ENCODE data around the gene RFC4.
"Not testable (repeated sequence)": the region's sequence is repeated elsewhere in the genome, so short reads cannot be mapped to it uniquely, and the experiment has no call there.

Gene RFC4

DNA sequence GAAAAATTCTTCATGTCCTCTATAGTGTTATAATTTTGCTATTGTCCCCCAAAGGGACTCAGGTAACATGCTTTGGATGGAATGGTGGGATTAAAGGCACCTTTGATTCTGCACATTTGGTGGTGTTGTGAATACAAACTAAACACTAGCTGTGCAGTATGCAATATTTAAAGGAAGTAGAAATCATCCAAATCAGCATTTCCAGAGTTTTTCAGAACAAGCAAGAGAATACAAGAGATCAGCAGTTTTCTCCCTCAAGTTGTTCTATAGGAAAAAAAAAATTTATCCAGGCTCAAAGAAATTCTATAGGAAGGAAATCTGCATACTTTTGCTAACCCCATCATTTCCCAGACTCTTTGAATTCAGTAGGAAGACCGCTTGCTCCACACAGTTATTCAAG is 26.0 kb upstream of the RFC4 start:
- peaks cover 9% of the 10 kb centered on the region for H3K4me1 Mint-ChIP-seq (ENCODE audit: low read depth)
- no peaks in the 10 kb centered on the region for H3K9me3 Mint-ChIP-seq
- no peak overlapping the region for H3K27ac Mint-ChIP-seq
- no peak overlapping the region for H3K4me3 Mint-ChIP-seq
- H3K27me3 Mint-ChIP-seq (ENCODE audit: low read depth) = peaks cover 67% of the 10 kb centered on the region
- DNase-seq (ENCODE audit: low spot score) = no peak
- no peaks in the 10 kb centered on the region for H3K36me3 Mint-ChIP-seq (ENCODE audit: low read depth)

DNA sequence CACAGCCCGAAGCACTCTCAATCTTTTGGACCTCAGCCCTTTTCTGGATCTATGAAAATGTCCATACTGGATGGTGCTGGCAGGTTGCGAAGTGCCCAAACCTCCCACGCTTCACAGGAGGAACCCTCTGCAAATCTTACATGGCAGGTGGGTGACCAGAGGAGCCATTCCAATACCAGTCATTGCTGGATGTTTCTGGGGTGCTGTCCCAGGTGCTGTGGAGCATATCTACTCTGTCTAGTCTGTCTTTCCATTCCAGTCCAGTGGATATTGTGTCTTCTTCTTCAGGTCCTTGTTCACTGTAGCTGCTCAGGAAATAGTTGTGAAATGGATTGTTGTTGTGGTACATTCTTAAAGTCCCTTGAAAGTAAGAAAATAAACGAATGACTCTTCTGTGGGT is 25.5 kb upstream of the RFC4 start:
- Mint-ChIP-seq H3K4me3 (no peak overlapping the region), H3K36me3 (ENCODE audit: low read depth) (no peaks in the 10 kb centered on the region), H3K27ac (no peak overlapping the region), H3K4me1 (ENCODE audit: low read depth) (peaks cover 9% of the 10 kb centered on the region), H3K27me3 (ENCODE audit: low read depth) (peaks cover 67% of the 10 kb centered on the region), H3K9me3 (no peaks in the 10 kb centered on the region)
- DNase-seq (ENCODE audit: low spot score) = no peak

DNA sequence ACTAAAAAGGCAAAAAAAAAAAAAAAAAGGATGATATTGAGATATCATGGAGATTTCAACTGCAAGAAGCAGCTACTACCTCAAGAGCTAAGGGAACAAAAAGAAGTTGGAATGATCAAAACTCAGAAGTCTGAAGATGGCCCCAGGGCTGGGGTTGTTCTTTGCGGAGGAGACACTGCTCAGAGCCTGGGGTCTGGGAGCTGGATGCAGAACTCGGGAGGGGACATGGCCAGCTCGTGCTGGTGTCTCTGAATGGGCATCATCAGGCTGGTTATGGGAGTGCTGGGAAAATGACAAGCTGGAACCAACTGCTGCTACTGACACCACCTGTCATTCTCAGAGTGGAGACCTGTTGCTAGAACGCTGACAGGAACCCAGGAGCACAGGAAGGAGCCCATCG is 22.1 kb upstream of the RFC4 start:
- Mint-ChIP-seq H3K9me3 (no peaks in the 10 kb centered on the region), H3K27ac (no peak overlapping the region), H3K36me3 (ENCODE audit: low read depth) (no peaks in the 10 kb centered on the region), H3K4me3 (peak overlapping the region; percentile 27), H3K4me1 (ENCODE audit: low read depth) (peaks cover 22% of the 10 kb centered on the region), H3K27me3 (ENCODE audit: low read depth) (peaks cover 52% of the 10 kb centered on the region)
- DNase-seq (ENCODE audit: low spot score) = no peak

DNA sequence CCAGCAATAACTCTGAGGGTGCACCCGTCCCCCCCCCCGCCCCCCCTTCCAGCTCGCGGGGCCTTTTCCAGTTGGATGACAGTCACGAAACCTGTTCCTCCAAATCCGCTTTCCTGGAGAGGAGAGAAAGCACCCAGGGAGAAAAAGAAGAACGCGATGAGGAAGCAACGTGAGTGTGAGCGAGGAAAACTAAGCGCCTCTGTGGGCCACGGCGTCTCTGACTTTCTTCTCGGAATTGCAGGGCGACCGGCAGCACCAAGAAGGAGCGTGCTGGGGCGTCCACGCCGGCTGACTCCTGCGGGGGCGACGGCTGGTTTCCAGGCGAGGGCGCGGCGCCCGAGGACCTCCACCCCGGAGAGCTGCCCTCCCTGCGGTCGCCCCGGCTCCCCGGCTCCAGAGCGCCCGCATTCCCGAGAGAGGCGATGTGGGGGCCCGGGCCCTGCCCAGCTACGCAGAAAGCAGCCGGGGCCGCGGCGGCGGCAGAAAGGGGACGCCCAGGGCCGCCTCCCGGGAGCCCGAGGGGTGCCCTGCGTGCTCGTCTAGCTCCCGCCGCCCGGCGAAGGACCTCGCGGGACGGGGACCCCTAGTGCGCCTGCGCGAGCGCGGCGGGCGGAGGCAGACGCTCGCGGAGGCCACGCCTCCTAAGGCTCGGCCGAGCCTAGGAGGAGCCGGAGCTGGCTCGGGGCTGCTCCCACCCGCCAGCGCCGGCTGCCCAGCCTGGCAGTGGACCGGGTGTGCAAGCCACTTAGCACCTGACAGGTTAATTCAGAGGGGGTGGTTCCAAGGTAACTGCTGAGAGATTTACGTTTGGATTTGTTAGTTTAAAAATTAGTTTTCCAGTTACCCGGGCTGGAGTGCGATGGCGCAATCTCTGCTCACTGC is 20.9 kb upstream of the RFC4 start:
- H3K27ac Mint-ChIP-seq = peak overlapping the region; percentile 39
- DNase-seq (ENCODE audit: low spot score) = peak; percentile 90
- H3K36me3 Mint-ChIP-seq (ENCODE audit: low read depth) = no peaks in the 10 kb centered on the region
- peaks cover 22% of the 10 kb centered on the region for H3K4me1 Mint-ChIP-seq (ENCODE audit: low read depth)
- no peaks in the 10 kb centered on the region for H3K9me3 Mint-ChIP-seq
- peaks cover 43% of the 10 kb centered on the region for H3K27me3 Mint-ChIP-seq (ENCODE audit: low read depth)
- peak overlapping the region; percentile 83 for H3K4me3 Mint-ChIP-seq

DNA sequence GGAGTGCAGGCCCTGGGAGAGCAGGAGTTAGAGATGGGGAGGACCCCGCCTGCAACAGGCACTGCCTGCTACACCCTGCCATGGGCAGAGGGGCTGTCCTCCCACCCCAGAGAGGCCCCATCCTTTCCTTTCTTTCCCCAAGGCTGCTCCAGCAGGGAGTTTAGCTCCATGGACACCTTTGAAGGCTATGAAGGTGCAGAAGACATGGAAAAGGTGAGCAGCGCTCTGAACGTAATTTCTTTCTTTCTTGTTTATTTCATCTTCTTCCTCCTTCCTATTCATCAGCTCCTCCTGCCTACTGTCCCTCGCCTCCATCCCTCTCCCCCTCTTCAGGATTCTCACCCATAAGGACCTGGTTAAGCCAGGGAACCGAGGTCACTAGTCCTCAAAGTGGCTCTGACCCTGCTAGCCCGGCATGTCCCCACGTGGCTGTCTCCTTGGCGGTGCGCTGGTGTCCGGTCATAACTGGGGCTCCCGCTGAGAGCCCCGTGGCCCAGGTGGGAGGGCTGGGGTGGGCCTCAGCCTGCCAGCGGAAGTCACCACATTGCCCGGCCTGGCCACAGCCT is 20.2 kb upstream of the RFC4 start:
- peaks cover 36% of the 10 kb centered on the region for H3K27me3 Mint-ChIP-seq (ENCODE audit: low read depth)
- peak overlapping the region; percentile 83 for H3K4me3 Mint-ChIP-seq
- no peaks in the 10 kb centered on the region for H3K9me3 Mint-ChIP-seq
- peaks cover 22% of the 10 kb centered on the region for H3K4me1 Mint-ChIP-seq (ENCODE audit: low read depth)
- H3K36me3 Mint-ChIP-seq (ENCODE audit: low read depth) = no peaks in the 10 kb centered on the region
- no peak for DNase-seq (ENCODE audit: low spot score)
- peak overlapping the region; percentile 39 for H3K27ac Mint-ChIP-seq

DNA sequence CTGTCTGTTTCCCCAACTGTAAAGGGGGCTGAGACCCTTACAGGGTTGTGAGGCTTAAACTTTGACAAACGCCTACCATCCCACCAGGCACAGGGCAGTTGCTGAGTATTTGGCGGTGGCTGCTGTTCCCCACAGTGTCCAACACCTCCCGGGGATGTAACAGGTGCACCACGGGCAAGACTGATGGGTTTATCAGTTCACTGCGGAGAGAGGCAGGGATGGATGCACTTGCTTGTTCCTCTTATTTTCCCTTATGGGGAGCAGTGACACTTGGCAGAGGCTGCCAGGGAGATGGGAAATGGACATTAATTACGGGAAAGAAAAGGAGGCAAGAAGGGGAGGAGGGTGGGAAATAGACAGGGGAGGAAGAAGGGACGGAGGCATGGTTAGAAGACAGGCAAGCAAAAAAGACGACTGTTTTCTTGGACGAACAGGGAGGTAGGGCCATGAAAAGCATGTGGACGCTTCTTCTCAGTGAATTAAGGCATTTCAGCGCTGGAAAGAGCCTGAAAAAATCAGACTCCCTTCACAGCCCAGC is 19.7 kb upstream of the RFC4 start:
- no peak for DNase-seq (ENCODE audit: low spot score)
- Mint-ChIP-seq H3K27ac (peak overlapping the region; percentile 17), H3K4me3 (peak overlapping the region; percentile 83), H3K27me3 (ENCODE audit: low read depth) (peaks cover 30% of the 10 kb centered on the region), H3K36me3 (ENCODE audit: low read depth) (no peaks in the 10 kb centered on the region), H3K4me1 (ENCODE audit: low read depth) (peaks cover 22% of the 10 kb centered on the region), H3K9me3 (no peaks in the 10 kb centered on the region)

DNA sequence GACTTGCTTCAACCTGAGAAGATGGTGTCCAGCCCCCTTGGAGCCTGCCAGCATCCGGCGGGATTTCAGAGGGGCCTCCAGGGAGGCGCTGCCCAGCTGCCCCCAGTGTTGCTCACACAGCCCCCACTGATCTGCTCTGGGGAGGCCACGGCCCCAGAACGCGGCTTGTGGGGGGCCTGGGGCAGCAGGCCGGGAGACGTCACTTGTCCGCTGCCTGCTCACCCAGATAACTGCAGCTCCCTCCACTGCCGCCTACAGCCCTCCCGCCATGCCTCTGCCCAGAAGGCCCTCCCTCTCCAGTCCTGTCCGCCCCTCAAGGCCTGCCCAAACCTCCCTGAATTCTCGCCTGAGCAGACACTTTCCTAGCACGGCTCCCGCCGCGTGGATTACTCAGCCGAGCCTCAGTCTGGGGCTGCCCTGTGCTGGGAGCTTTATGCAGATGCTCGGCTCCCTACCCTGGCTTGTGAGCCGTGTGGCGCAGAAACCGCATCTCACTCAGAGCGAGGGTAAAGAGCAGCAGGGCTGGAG is 19.1 kb upstream of the RFC4 start:
- no peaks in the 10 kb centered on the region for H3K36me3 Mint-ChIP-seq (ENCODE audit: low read depth)
- peak; percentile 42 for DNase-seq (ENCODE audit: low spot score)
- peak overlapping the region; percentile 83 for H3K4me3 Mint-ChIP-seq
- no peaks in the 10 kb centered on the region for H3K9me3 Mint-ChIP-seq
- H3K27me3 Mint-ChIP-seq (ENCODE audit: low read depth) = peaks cover 25% of the 10 kb centered on the region
- H3K27ac Mint-ChIP-seq = peak overlapping the region; percentile 22
- peaks cover 22% of the 10 kb centered on the region for H3K4me1 Mint-ChIP-seq (ENCODE audit: low read depth)

DNA sequence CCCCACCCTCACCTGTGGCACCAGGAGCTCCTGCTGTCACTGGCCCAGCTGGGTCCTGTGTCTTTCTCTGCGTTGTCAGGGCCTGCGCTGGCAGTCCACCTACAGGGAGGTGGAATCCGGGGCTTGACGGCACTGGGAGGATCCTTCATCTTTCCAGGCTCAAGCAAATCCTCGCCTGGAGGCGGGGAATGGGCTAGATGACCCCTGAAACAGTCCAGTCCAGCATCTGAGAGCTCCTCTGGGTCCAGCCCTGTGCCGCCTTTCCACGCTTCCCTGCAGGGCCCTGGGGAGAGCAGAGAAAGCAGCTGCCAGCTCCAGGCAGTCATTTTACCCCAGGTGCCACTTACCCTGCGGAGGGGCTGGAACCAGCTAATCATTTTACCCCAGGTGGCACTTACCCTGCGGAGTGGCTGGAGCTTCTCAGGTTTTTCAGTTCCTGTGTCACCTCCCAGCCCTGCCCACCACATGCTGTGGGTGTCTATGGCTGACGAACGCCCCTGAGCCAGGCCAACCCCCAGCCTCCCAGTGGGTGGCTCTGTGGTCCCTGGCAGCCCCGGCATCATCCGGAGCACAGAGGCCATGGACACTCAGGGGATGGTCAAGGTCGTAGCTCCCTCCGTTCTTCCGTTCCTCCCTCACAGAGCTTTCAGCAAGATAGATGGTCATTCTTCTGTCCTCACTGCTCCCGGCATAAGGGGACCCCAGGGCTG is 18.3 kb upstream of the RFC4 start:
- Mint-ChIP-seq H3K36me3 (ENCODE audit: low read depth) (no peaks in the 10 kb centered on the region), H3K27ac (no peak overlapping the region), H3K9me3 (no peaks in the 10 kb centered on the region), H3K4me1 (ENCODE audit: low read depth) (peaks cover 22% of the 10 kb centered on the region), H3K4me3 (no peak overlapping the region), H3K27me3 (ENCODE audit: low read depth) (peaks cover 18% of the 10 kb centered on the region)
- no peak for DNase-seq (ENCODE audit: low spot score)

DNA sequence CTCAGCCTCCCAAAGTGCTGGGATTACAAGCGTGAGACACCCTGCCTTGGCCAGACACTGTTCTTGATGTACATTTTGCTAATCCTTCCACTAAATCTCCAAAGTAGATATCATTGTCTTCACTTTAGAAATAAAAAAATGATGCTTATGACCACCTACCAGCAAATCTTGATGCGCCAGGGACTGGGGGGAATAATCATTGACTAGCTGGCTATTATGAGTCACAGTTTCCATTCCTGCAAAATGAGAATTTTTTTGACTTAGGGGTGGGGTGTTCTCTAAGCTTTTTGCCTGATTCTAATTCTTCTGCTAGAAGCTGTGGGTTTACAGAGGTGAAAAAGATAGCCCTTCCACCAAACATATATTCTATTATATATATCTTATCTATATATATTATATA is 17.1 kb upstream of the RFC4 start:
- Mint-ChIP-seq H3K4me1 (ENCODE audit: low read depth) (peaks cover 22% of the 10 kb centered on the region), H3K27me3 (ENCODE audit: low read depth) (peaks cover 6% of the 10 kb centered on the region), H3K4me3 (no peak overlapping the region), H3K9me3 (no peaks in the 10 kb centered on the region), H3K27ac (no peak overlapping the region), H3K36me3 (ENCODE audit: low read depth) (no peaks in the 10 kb centered on the region)
- DNase-seq (ENCODE audit: low spot score) = no peak

DNA sequence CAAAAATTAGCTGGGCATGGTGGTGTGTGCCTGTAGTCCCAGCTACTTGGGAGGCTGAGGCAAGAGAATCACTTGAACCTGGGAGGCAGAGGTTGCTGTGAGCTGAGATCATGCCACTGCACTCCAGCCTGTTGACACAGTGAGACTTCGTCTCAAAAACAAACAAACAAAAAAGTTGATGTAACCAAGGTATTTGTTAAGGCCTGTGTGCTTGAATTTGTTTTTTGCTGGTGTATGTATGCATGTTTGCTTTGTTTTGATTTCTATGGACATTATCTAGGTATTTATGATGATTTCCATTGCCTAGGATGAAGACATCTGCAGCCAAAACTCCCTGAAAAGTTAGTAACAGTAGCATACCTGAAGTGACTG is 16.1 kb upstream of the RFC4 start:
- not testable (repeated sequence) for H3K36me3 Mint-ChIP-seq (ENCODE audit: low read depth); H3K9me3 Mint-ChIP-seq; H3K4me3 Mint-ChIP-seq; H3K27me3 Mint-ChIP-seq (ENCODE audit: low read depth); DNase-seq (ENCODE audit: low spot score); H3K27ac Mint-ChIP-seq
- peaks cover 17% of the 10 kb centered on the region for H3K4me1 Mint-ChIP-seq (ENCODE audit: low read depth)

DNA sequence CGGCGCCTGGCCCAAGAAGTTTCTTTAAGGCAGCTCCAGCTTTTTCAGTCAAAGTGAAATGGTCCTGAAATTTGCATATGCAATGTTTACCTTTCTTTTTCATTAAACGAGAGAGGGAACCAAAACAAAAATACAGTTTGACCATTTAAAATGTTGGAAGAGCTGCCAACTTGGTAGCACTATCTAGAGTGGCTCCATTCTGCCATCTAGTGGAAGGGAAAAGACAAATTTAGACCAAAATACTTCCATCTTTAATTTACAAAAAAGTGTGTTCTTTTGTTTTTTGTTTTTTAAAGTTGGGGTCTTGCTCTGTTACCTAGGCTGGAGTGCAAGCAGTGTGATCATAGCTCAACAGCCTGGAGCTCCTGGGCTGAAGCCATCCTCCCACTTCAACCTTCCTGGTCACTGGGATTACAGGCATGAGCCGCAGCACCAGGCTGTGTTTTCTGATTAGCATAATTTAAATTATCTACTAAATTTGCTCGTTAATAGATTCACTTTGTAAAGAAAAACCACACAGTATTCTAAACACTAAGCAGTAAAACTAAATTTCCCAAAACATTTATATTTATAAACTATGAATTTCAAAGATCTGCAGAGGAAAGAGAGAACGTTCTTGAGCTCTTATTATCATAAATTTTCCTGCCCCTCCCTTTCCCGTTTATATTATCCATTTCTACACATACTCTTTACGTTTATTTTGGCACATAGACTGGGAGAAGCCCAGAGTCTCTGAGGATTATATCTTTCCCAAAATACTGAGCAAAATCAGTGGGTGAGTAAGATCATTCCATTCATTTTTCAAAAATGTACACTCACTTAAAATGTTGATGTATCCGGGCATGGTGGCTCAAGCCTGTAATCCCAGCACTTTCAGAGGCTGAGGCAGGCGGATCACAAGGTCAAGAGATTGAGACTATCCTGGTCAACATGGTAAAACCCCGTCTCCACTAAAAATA is 15.4 kb upstream of the RFC4 start:
- Mint-ChIP-seq H3K4me1 (ENCODE audit: low read depth) (peaks cover 17% of the 10 kb centered on the region), H3K4me3 (no peak overlapping the region), H3K9me3 (no peaks in the 10 kb centered on the region), H3K27me3 (ENCODE audit: low read depth) (peaks cover 2% of the 10 kb centered on the region), H3K27ac (no peak overlapping the region), H3K36me3 (ENCODE audit: low read depth) (no peaks in the 10 kb centered on the region)
- DNase-seq (ENCODE audit: low spot score) = no peak

DNA sequence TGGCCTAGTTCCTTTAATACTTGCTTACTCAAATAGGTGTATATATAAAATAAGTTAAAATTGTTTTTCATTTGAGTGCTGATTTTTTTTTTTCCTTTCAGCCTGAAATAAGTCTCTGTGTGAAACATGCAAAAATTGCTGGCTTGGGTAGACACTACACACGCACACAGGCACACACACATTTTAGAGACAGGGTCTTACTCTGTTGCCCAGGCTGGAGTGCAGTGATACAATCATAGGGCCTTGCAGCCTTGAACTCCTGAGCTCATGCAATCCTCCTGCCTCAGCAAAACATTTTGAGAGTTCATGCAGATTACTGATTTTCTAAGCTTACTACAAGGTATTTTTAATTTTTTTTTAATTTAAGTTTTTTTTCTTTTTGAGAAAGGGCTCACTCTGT is 12.7 kb upstream of the RFC4 start:
- no peaks in the 10 kb centered on the region for H3K9me3 Mint-ChIP-seq
- no peaks in the 10 kb centered on the region for H3K36me3 Mint-ChIP-seq (ENCODE audit: low read depth)

DNA sequence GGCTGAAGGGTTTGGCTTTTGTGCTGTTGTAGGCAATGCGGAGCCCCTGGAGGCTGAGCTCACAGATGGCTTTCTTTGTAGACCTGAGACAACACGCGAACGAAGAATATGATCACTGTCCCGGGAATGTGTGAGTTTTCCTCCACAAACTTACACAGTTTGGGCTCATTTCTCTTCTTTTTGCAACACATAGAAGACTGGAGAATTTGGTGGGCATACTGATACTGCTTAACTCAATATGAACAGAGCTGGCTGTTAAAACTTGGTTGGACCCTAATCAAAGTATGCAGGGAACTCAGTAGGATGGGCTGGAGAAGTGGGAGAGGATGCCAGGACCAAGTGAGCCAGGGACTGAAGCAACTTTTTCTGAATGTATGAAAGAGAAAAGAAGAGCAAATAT is 12.2 kb upstream of the RFC4 start:
- Mint-ChIP-seq H3K27me3 (ENCODE audit: low read depth) (no peaks in the 10 kb centered on the region), H3K27ac (no peak overlapping the region), H3K4me3 (no peak overlapping the region), H3K4me1 (ENCODE audit: low read depth) (peaks cover 2% of the 10 kb centered on the region), H3K36me3 (ENCODE audit: low read depth) (no peaks in the 10 kb centered on the region), H3K9me3 (no peaks in the 10 kb centered on the region)
- no peak for DNase-seq (ENCODE audit: low spot score)

More for the DNA sequence above, 12.7 kb upstream of the RFC4 start:
- no peak overlapping the region for H3K27ac Mint-ChIP-seq
- no peak overlapping the region for H3K4me3 Mint-ChIP-seq
- H3K4me1 Mint-ChIP-seq (ENCODE audit: low read depth) = peaks cover 2% of the 10 kb centered on the region
- no peaks in the 10 kb centered on the region for H3K27me3 Mint-ChIP-seq (ENCODE audit: low read depth)
- no peak for DNase-seq (ENCODE audit: low spot score)

Measured in T-helper 2 cell treated with Interferon-gamma antibody and Interleukin-4, amounts not matched to agents 5 μg/mL and 100 μg/mL, for 36 hours (primary cell).